Upper lobe of right lung (tissue), 1 donor: ENCODE results near the gene UAP1. TPM values are rescaled to one million over a fixed set of nuclear protein-coding genes. Genes with fewer than 3 reads are reported as not detected.

Experiments used
- ATAC-seq: fragments of 200-7000 bp; cut with Tn5 transposase; one replicate; pipeline ENCODE4 v1.9.1; 2020; ENCODE audit warnings: mild to moderate bottlenecking, moderate library complexity
- DNase-seq: peaks from one replicate; pipeline ENCODE4 v3.0.0-alpha.2; 2020
- H3K27ac ChIP-seq: fragments of 200-600 bp; one replicate; pipeline ENCODE4 v1.8.0; 2022
- H3K27me3 ChIP-seq: fragments of 200-600 bp; one replicate; pipeline ENCODE4 v1.8.0; 2022; ENCODE audit warnings: mild to moderate bottlenecking
- H3K36me3 ChIP-seq: fragments of 200-600 bp; one replicate; pipeline ENCODE4 v1.8.0; 2022
- H3K4me1 ChIP-seq: fragments of 200-600 bp; one replicate; pipeline ENCODE4 v1.8.0; 2022
- H3K4me3 ChIP-seq: fragments of 200-600 bp; one replicate; pipeline ENCODE4 v1.8.0; 2022; ENCODE audit warnings: mild to moderate bottlenecking
- H3K9me3 ChIP-seq: fragments of 200-600 bp; one replicate; pipeline ENCODE4 v1.8.0; 2022
- CTCF ChIP-seq: fragments of 200-600 bp; IDR thresholded peaks from one replicate; pipeline ENCODE4 v1.8.0; 2022; ENCODE audit warnings: antibody characterized with exemption
- intact Hi-C: fragments of 100-400 bp; cut with DNase I; formaldehyde crosslinking; loops from one replicate; pipeline ENCODE4 v1.11.0; 2022
- total RNA-seq: library from RNA; stranded (reverse); fragmentation: NEBNext Ultra II Directional; extraction: Animal tissue kit (Norgen Biotek cat#: 25700); gene quantifications from one replicate; pipeline ENCODE4 v1.2.1, GENCODE V29; 2021
- donor health status: DM: no; HTN: yes; CAD: no; lungs with severe emphysema.

Gene UAP1
- total RNA-seq, 1 donor from 2014 or later = 35.0 TPM

GRCh38 chr1:162549001-162549400 is 12.5 kb upstream of the UAP1 start:
- intact Hi-C loops = no loop called here
- no peaks in the 10 kb centered on the region for H3K4me1 ChIP-seq
- no peaks in the 10 kb centered on the region for H3K27me3 ChIP-seq
- H3K27ac ChIP-seq = no peak overlapping the region
- no peaks in the 10 kb centered on the region for H3K36me3 ChIP-seq
- ATAC-seq (no peak), DNase-seq (no peak)
- H3K9me3 ChIP-seq = no peaks in the 10 kb centered on the region
- no peak for TF ChIP-seq CTCF
- no peak overlapping the region for H3K4me3 ChIP-seq

- Histone ChIP-seq H3K27ac (no peak overlapping the region), H3K4me3 (no peak overlapping the region), H3K27me3 (no peaks in the 10 kb centered on the region), H3K9me3 (no peaks in the 10 kb centered on the region), H3K4me1 (no peaks in the 10 kb centered on the region), H3K36me3 (no peaks in the 10 kb centered on the region)
- no peak for ATAC-seq
- DNase-seq = no peak
- intact Hi-C loops = no loop called here
- no peak for TF ChIP-seq CTCF
These were observed 10.6 kb upstream of the UAP1 start for GRCh38 chr1:162550925-162551324.

- H3K4me1 ChIP-seq = no peaks in the 10 kb centered on the region
- no peaks in the 10 kb centered on the region for H3K27me3 ChIP-seq
- intact Hi-C loops = no loop called here
- no peak for TF ChIP-seq CTCF
- DNase-seq (no peak), ATAC-seq (no peak)
- no peaks in the 10 kb centered on the region for H3K36me3 ChIP-seq
- no peak overlapping the region for H3K27ac ChIP-seq
- no peaks in the 10 kb centered on the region for H3K9me3 ChIP-seq
- H3K4me3 ChIP-seq = no peak overlapping the region
These were observed 9.4 kb upstream of the UAP1 start for GRCh38 chr1:162551969-162552683.

- TF ChIP-seq CTCF = no peak
These were observed 8.8 kb upstream of the UAP1 start for GRCh38 chr1:162552684-162553252.

GRCh38 chr1:162554258-162554657 is 7.3 kb upstream of the UAP1 start:
- Histone ChIP-seq H3K4me1 (no peaks in the 10 kb centered on the region), H3K27me3 (no peaks in the 10 kb centered on the region), H3K27ac (no peak overlapping the region), H3K4me3 (no peak overlapping the region), H3K9me3 (no peaks in the 10 kb centered on the region), H3K36me3 (no peaks in the 10 kb centered on the region)
- intact Hi-C loops = no loop called here
- ATAC-seq = no peak
- DNase-seq = no peak
- no peak for TF ChIP-seq CTCF

More at GRCh38 chr1:162552684-162553252, 8.8 kb upstream of the UAP1 start:
- Histone ChIP-seq H3K27me3 (no peaks in the 10 kb centered on the region), H3K4me3 (no peak overlapping the region), H3K9me3 (no peaks in the 10 kb centered on the region), H3K27ac (no peak overlapping the region), H3K4me1 (no peaks in the 10 kb centered on the region), H3K36me3 (no peaks in the 10 kb centered on the region)
- intact Hi-C loops = no loop called here
- ATAC-seq (no peak), DNase-seq (no peak)
